ENCODE data around the gene NEGR1.

- TF ChIP-seq CTCF (IDR thresholded peaks at IDR 0.05; ENCODE audit: poor library complexity) = no peak
- no peak for TF ChIP-seq EZH2 (IDR thresholded peaks at IDR 0.05; ENCODE audit: borderline replicate concordance)
- no peak for TF ChIP-seq EZH2phosphoT487 (IDR thresholded peaks at IDR 0.05; ENCODE audit: low read depth, severe bottlenecking, unreplicated experiment)
Observed at GRCh38 chr1:72285074-72285425, 2.7 kb upstream of the NEGR1 start.

Data from hepatocyte (in vitro differentiated cells).